OCI-LY1 (cell line): ENCODE measurements around the gene XPR1.

Experiments
- EZH2 ChIP-seq: fragments of 200-600 bp; sonication (generic), shearing (Covaris generic); IDR thresholded peaks from 2 replicates; pipeline ENCODE4 v1.8.0; 2017; ENCODE audit warnings: borderline replicate concordance, mixed run types, mild to moderate bottlenecking, antibody characterized with exemption, low read length, moderate library complexity, mixed read lengths
- TF ChIP-seq, protein P1 (sequence below): fragments of 200-600 bp; sonication (generic), shearing (Covaris generic); IDR thresholded peaks from 2 replicates; pipeline ENCODE4 v1.5.1; 2017; ENCODE audit warnings: mild to moderate bottlenecking, antibody characterized with exemption, low read length, moderate library complexity, mixed read lengths

DNA sequence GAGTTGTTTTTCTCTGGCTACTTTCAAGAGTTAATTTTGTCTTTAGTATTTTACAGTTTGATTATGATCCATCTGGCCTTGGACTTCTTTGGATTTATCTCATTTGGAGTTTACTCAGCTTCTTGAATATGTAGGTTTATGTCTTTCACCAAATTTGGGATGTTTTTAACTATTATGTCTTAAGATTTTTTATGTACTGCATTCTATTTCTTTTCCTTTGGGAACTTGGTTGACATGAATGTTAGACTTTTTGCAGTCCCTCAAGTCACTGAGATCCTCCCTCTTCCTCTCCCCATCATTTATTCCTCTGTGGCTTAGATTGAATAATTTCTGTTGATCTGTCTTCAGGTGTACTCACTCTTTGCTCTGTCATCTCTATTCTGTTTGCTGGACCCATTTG is 112.0 kb downstream of the XPR1 start:
- TF ChIP-seq, protein P1, sequence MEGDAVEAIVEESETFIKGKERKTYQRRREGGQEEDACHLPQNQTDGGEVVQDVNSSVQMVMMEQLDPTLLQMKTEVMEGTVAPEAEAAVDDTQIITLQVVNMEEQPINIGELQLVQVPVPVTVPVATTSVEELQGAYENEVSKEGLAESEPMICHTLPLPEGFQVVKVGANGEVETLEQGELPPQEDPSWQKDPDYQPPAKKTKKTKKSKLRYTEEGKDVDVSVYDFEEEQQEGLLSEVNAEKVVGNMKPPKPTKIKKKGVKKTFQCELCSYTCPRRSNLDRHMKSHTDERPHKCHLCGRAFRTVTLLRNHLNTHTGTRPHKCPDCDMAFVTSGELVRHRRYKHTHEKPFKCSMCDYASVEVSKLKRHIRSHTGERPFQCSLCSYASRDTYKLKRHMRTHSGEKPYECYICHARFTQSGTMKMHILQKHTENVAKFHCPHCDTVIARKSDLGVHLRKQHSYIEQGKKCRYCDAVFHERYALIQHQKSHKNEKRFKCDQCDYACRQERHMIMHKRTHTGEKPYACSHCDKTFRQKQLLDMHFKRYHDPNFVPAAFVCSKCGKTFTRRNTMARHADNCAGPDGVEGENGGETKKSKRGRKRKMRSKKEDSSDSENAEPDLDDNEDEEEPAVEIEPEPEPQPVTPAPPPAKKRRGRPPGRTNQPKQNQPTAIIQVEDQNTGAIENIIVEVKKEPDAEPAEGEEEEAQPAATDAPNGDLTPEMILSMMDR, result no peak
- TF ChIP-seq EZH2, result no peak
